ENCODE data around the gene RAB26. TPM values are rescaled to one million over a fixed set of nuclear protein-coding genes. Genes with fewer than 3 reads are reported as not detected.
"Not testable (repeated sequence)": the region's sequence is repeated elsewhere in the genome, so short reads cannot be mapped to it uniquely, and the experiment has no call there.

The RAB26 gene
- total and polyA plus RNA-seq, 2 experiments from 2014 or later, result 0.71 TPM; not detected in 1

GRCh38 chr16:2117960-2118722, 30.3 kb upstream of the RAB26 start:
- H3K4me1 ChIP-seq (ENCODE audit: insufficient read depth); H3K9me2 ChIP-seq (ENCODE audit: insufficient read depth); H3K36me3 ChIP-seq (ENCODE audit: low read depth); H3K9me3 ChIP-seq (ENCODE audit: low read depth); H2AFZ ChIP-seq; H3K27me3 ChIP-seq (replicated peaks; ENCODE audit: insufficient read depth); in situ Hi-C loops (cut with MboI); H3K9ac ChIP-seq; DNase-seq; H3K4me2 ChIP-seq (ENCODE audit: unreplicated experiment); H3K27ac ChIP-seq; H4K20me1 ChIP-seq (ENCODE audit: insufficient read depth); H3K4me3 ChIP-seq; H3F3A ChIP-seq (ENCODE audit: insufficient read depth): not testable (repeated sequence)
- WGBS, 2 experiments (ENCODE audit: low coverage in 1 of 2, low lambda C conversion rate in 2 of 2, missing lambda C conversion rate in 2 of 2), result 82 to 93% methylated on average over 18 to 23 of the region's 35 CpGs
- peaks cover 87% of the 10 kb centered on the region for H3K79me2 ChIP-seq (ENCODE audit: insufficient read depth)

DNA sequence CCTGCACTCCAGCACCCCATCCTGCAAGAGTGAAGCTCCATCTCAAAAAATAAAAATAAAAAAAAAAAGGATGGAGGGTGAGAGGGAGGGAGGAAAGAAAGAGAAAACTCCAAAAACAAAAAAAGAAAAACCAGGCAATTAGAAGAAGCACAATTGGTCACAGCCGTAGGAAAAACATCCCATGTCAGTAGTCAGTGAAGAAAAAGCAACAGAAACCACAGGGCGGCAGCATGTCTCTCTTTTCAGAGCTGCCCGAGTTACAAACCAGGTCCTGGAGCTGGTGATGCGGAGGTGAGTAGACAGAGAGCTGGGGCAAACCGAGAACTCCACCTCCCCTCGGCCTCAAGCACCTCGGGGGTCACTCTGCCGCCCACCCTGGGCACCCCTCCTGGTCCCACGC, 27.1 kb upstream of the RAB26 start:
- Histone ChIP-seq H3K9ac (peak overlapping the region; percentile 53), H3K79me2 (ENCODE audit: insufficient read depth) (peaks cover 90% of the 10 kb centered on the region), H3K4me1 (ENCODE audit: insufficient read depth) (peaks cover 30% of the 10 kb centered on the region), H3K27ac (peak overlapping the region; percentile 70)
- 10 to 14% methylated on average over 8 of the region's 9 CpGs for WGBS, 2 experiments (ENCODE audit: low coverage in 1 of 2, low lambda C conversion rate in 2 of 2, missing lambda C conversion rate in 2 of 2)
- H2AFZ ChIP-seq; H3F3A ChIP-seq (ENCODE audit: insufficient read depth); H3K4me3 ChIP-seq; H3K9me3 ChIP-seq (ENCODE audit: low read depth); H3K9me2 ChIP-seq (ENCODE audit: insufficient read depth); H3K4me2 ChIP-seq (ENCODE audit: unreplicated experiment); H3K27me3 ChIP-seq (replicated peaks; ENCODE audit: insufficient read depth); in situ Hi-C loops (cut with MboI); H4K20me1 ChIP-seq (ENCODE audit: insufficient read depth); H3K36me3 ChIP-seq (ENCODE audit: low read depth): not testable (repeated sequence)
- DNase-seq, result peak; percentile 91

GRCh38 chr16:2121853-2122252, 26.6 kb upstream of the RAB26 start:
- peaks cover 90% of the 10 kb centered on the region for H3K79me2 ChIP-seq (ENCODE audit: insufficient read depth)
- no peak for TF ChIP-seq EZH2 (IDR thresholded peaks at IDR 0.05; ENCODE audit: insufficient read depth, poor library complexity, severe bottlenecking)
- TF ChIP-seq EZH2phosphoT487 (IDR thresholded peaks at IDR 0.05; ENCODE audit: insufficient read depth, low read depth), result no peak
- no peaks in the 10 kb centered on the region for H3K9me3 ChIP-seq (ENCODE audit: low read depth)
- H3K4me3 ChIP-seq, result no peak overlapping the region
- peak; percentile 45 for DNase-seq
- 0 out of 2 replicates have a peak, but pooled peaks cover 11% of the 10 kb centered on the region for H3F3A ChIP-seq (ENCODE audit: insufficient read depth)
- no peaks in the 10 kb centered on the region for H4K20me1 ChIP-seq (ENCODE audit: insufficient read depth)
- in situ Hi-C loops (cut with MboI), result no loop called here
- H2AFZ ChIP-seq, result no peak overlapping the region
- H3K9ac ChIP-seq, result peak overlapping the region; percentile 53
- 28 to 30% methylated on average over 10 to 19 of the region's 19 CpGs for WGBS, 2 experiments (ENCODE audit: low coverage in 1 of 2, low lambda C conversion rate in 2 of 2, missing lambda C conversion rate in 2 of 2)
- no peaks in the 10 kb centered on the region for H3K27me3 ChIP-seq (replicated peaks; ENCODE audit: insufficient read depth)
- H3K27ac ChIP-seq, result peak overlapping the region; percentile 70
- H3K9me2 ChIP-seq (ENCODE audit: insufficient read depth), result no peaks in the 10 kb centered on the region
- peaks cover 36% of the 10 kb centered on the region for H3K4me1 ChIP-seq (ENCODE audit: insufficient read depth)
- no peaks in the 10 kb centered on the region for H3K36me3 ChIP-seq (ENCODE audit: low read depth)
- no peak overlapping the region for H3K4me2 ChIP-seq (ENCODE audit: unreplicated experiment)

GRCh38 chr16:2122429-2122828, 26.0 kb upstream of the RAB26 start:
- TF ChIP-seq EZH2 (IDR thresholded peaks at IDR 0.05; ENCODE audit: insufficient read depth, poor library complexity, severe bottlenecking) (no peak), EZH2phosphoT487 (IDR thresholded peaks at IDR 0.05; ENCODE audit: insufficient read depth, low read depth) (no peak)
- H3K9me2 ChIP-seq (ENCODE audit: insufficient read depth), result no peaks in the 10 kb centered on the region
- no peak overlapping the region for H3K27ac ChIP-seq
- no peak overlapping the region; the same call in 1 of the 2 replicates for H3K9ac ChIP-seq
- 0 out of 2 replicates have a peak, but pooled peaks cover 12% of the 10 kb centered on the region for H3F3A ChIP-seq (ENCODE audit: insufficient read depth)
- no peaks in the 10 kb centered on the region for H3K27me3 ChIP-seq (replicated peaks; ENCODE audit: insufficient read depth)
- H3K79me2 ChIP-seq (ENCODE audit: insufficient read depth), result peaks cover 90% of the 10 kb centered on the region
- in situ Hi-C loops (cut with MboI), result no loop called here
- H3K4me3 ChIP-seq, result no peak overlapping the region
- H2AFZ ChIP-seq, result no peak overlapping the region
- H3K9me3 ChIP-seq (ENCODE audit: low read depth), result no peaks in the 10 kb centered on the region
- no peaks in the 10 kb centered on the region for H4K20me1 ChIP-seq (ENCODE audit: insufficient read depth)
- no peak overlapping the region for H3K4me2 ChIP-seq (ENCODE audit: unreplicated experiment)
- H3K36me3 ChIP-seq (ENCODE audit: low read depth), result no peaks in the 10 kb centered on the region
- peaks cover 41% of the 10 kb centered on the region for H3K4me1 ChIP-seq (ENCODE audit: insufficient read depth)
- DNase-seq, result no peak
- WGBS, 2 experiments (ENCODE audit: low coverage in 1 of 2, low lambda C conversion rate in 2 of 2, missing lambda C conversion rate in 2 of 2), result 64 to 74% methylated on average over 10 to 17 of the region's 17 CpGs

GRCh38 chr16:2122934-2123683, 25.3 kb upstream of the RAB26 start:
- H4K20me1 ChIP-seq (ENCODE audit: insufficient read depth); H3K9ac ChIP-seq; in situ Hi-C loops (cut with MboI); H3K9me3 ChIP-seq (ENCODE audit: low read depth); H3K27me3 ChIP-seq (replicated peaks; ENCODE audit: insufficient read depth); H3K4me3 ChIP-seq; H3K36me3 ChIP-seq (ENCODE audit: low read depth); H2AFZ ChIP-seq; H3K4me2 ChIP-seq (ENCODE audit: unreplicated experiment); H3K27ac ChIP-seq; DNase-seq; H3K9me2 ChIP-seq (ENCODE audit: insufficient read depth): not testable (repeated sequence)
- H3F3A ChIP-seq (ENCODE audit: insufficient read depth), result 0 out of 2 replicates have a peak, but pooled peaks cover 12% of the 10 kb centered on the region
- H3K79me2 ChIP-seq (ENCODE audit: insufficient read depth), result peaks cover 89% of the 10 kb centered on the region
- H3K4me1 ChIP-seq (ENCODE audit: insufficient read depth), result peaks cover 44% of the 10 kb centered on the region
- 62% methylated on average over 8 to 11 of the region's 26 CpGs for WGBS, 2 experiments (ENCODE audit: low coverage in 1 of 2, low lambda C conversion rate in 2 of 2, missing lambda C conversion rate in 2 of 2)

DNA sequence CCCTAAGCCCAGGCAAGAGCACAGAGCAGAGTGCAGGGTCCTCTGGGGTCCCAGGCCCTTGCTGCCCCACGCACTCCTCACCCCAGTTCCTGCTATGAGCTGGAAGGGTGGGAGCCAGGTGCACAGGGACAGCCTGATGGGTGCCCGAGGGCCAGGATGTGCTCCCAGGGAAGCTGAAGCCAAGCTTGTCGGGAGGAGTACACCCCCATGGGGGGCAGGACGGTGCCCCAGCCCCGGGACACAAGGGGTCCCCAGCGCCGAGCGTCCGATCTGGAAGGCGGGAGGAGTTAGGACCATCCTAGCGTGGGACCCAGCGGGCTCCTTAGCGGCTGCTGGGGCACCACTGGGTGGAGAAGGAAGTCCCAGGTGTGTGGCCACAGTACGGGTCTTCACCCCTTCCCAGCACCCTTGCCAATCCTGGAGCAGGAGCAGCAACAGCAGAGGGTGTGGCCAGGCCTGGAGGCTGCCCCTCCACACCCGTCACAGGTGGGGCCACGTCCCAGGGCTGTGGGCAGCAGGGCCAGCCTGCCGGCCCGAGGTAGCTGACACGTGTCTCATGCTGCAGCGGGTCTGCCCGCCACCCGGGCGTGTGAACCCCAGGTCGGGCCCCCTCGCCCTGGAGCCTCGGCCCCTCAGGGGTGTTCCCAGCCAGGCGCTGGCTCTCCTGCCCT, 24.6 kb upstream of the RAB26 start:
- H3F3A ChIP-seq (ENCODE audit: insufficient read depth), result peaks cover 18% of the 10 kb centered on the region; the same call in 1 of the 2 replicates
- H3K4me1 ChIP-seq (ENCODE audit: insufficient read depth), result peaks cover 50% of the 10 kb centered on the region
- H3K4me2 ChIP-seq (ENCODE audit: unreplicated experiment), result peak overlapping the region; percentile 50
- H3K79me2 ChIP-seq (ENCODE audit: insufficient read depth), result peaks cover 93% of the 10 kb centered on the region
- H3K9me3 ChIP-seq (ENCODE audit: low read depth); H2AFZ ChIP-seq; H4K20me1 ChIP-seq (ENCODE audit: insufficient read depth); H3K36me3 ChIP-seq (ENCODE audit: low read depth); in situ Hi-C loops (cut with MboI); H3K9me2 ChIP-seq (ENCODE audit: insufficient read depth); H3K27me3 ChIP-seq (replicated peaks; ENCODE audit: insufficient read depth): not testable (repeated sequence)
- H3K4me3 ChIP-seq, result peak overlapping the region; percentile 49
- H3K27ac ChIP-seq, result peak overlapping the region; percentile 68
- DNase-seq, result peak; percentile 34
- peak overlapping the region; percentile 68 for H3K9ac ChIP-seq
- 11 to 35% methylated on average over 11 to 24 of the region's 27 CpGs for WGBS, 2 experiments (ENCODE audit: low coverage in 1 of 2, low lambda C conversion rate in 2 of 2, missing lambda C conversion rate in 2 of 2)
